GM19035 (cell line): ENCODE results near the gene CEMIP.

ENCODE experiments used
- ATAC-seq: cut with Tn5 transposase; IDR thresholded peaks from one replicate; pipeline ENCODE4 v1.9.1; 2021; ENCODE audit not compliant: unreplicated experiment

The CEMIP gene

DNA sequence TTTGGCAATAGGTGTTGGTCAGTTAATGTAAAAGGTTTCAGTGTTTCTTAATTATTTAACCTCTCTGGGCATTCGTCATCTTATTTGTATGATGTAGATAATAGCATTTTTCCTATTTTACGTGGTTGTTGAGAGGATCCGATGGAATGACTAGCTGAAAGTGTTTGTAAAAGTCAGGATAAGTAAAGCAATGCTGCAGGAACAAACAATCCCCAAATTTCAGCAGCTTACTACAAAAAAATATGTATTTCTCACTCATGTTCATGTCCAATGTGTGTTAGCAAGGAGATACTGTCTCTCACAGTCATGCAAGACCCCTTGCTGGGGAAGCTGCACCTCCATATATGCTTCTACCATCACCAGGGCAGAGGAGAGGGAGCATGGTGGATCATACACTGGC, 38.7 kb downstream of the CEMIP start:
- no peak for ATAC-seq

DNA sequence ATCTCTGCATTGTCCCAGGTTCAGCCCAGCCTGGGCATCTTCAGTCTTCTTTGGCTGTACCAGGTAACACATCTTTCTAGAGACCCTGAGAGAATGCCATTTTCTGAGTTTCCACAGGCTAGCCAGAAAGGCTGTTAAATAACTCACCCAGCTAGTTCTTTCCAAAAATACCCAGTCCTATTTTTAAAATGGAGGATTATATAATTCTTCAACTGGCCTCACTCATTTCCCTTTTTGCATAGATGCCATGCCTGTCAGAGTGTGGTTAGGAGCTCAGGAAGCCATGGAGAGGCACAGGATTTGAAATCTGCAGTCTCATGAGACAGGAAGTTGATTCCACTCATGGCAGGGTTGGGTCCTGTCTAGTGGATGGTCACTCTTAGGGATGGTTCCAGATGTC, 39.8 kb downstream of the CEMIP start:
- no peak for ATAC-seq

DNA sequence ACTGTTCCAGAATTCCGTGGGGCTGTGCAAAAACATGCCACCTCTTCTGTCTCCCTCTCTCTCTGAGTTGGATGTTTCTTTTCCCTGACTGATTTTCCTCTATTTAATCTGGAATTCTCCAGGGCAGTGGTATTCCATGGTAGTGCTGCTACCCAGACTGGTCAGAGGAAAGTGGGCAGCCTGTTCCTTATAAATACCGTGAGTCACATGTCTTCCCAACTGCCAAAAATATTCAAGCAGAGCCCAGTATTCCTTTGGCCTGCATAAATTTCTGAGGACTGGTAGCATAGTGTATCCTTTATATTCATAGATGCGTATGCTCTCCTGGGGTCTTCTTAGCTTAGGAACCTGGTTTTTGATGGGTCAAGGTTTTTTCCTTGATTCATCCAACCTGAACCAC, 40.9 kb downstream of the CEMIP start:
- ATAC-seq, result no peak

DNA sequence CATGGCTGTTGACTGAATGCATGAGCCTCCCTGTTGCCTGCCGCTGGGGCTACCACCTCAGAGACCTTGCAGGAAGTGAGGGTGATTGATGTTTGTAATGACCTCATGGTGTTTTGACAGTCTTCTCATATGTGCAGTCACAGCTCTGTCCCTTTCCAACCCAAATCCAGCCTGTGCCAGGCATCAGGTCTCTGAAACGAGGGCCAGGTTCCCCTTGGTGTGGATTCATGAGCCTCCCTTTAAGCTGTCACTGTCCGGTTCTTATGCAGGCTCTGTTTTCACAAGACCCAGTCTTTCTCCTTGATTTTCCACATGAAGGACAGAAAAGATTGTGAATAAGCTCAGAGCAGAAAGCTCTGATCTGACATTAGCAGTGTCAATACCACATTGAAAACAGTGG, 43.1 kb downstream of the CEMIP start:
- ATAC-seq, result no peak

GRCh38 chr15:80822676-80823075, 43.5 kb downstream of the CEMIP start:
- no peak for ATAC-seq

DNA sequence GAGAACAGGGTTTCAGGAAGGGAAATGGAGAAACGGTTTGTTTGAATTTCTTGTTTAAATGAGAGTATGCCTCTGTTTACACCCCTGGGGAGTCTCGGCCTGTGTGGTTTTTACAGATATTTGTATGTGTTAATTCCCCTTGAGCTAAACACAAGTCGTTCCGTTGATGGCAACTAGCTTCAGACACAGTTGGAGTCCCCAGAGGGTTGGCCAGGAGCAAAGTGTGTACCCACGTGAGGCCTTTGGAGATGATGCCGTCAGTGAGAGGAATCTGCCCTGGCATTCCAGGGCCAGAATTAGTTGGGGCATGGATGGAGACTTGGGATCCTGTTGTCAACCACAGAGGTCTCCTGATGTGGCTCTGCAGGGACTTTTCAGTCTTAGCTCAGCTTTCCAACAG, 44.0 kb downstream of the CEMIP start:
- no peak for ATAC-seq

DNA sequence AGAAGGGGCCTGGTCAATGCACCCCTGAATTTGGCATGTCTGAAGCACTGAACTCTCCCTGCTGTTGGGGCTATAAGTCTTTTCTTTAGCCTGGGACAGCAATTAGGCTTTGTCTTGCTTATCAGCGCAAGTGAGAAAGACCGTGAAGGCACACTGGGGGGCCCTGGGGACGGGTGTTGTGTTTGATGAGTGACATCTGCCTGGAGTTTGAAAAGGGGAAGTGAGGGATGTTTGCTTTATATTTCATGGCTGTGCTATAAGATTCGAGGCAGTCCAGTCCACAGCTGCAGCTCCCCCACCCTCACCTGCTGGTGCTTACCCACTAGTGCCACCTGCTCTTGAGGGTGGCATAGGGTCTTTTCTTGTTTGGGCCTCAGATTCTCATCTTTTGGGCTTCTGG, 44.8 kb downstream of the CEMIP start:
- ATAC-seq, result no peak

- ATAC-seq, result no peak
These were observed 46.3 kb downstream of the CEMIP start for GRCh38 chr15:80825361-80826030.

GRCh38 chr15:80828796-80829195, 49.6 kb downstream of the CEMIP start:
- no peak for ATAC-seq

GRCh38 chr15:80830677-80831076, 51.5 kb downstream of the CEMIP start:
- ATAC-seq, result no peak

DNA sequence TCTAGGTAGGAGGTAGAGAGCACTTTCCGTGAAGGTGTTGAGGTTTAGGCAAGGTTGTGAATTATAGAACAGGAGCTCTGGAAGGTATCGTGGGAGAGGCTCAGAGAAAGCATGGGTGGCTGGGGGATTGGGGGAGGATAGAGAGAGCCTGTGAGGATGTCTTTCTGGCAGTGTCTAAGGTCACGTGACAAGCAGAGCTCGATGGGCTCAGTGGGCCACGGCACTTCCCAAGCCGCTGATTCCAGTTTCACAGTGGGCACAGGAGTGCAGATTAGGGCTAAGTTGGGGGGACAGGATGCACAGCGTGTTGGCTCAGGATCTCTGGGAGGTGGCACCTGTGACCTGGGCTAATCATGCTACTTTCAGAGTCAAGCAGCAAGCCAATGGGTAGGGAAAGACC, 52.0 kb downstream of the CEMIP start:
- no peak for ATAC-seq

DNA sequence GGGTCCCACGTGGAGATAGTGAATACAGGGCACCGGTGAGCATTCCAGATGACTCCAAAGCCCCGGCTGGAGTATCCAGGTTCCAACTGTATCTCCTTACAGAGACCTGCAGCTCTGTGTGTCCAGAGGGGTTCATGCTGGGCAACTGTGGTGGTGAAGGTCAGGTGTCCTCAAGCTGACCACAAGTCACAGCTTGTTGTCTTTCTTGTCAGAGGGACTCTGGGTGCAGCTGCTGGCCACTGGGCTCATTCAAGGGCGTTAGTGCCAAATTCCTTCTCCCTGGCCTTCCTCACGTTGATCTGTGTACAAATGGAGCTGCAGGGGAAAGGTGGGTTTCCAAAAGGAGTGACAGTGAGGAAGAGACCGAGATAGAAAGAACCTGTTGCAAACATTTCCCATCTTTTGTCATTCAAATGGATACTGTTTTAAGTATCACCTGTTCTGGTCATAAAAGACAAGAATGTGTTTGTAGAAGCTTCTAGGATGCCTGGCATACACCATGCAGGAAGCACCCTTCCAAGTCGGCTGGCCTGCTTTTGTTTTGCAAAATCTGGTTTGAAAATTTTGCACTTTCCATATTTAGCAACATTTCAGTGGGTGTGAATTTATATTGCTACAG, 52.5 kb downstream of the CEMIP start:
- no peak for ATAC-seq

GRCh38 chr15:80832686-80833085, 53.5 kb downstream of the CEMIP start:
- ATAC-seq, result no peak

DNA sequence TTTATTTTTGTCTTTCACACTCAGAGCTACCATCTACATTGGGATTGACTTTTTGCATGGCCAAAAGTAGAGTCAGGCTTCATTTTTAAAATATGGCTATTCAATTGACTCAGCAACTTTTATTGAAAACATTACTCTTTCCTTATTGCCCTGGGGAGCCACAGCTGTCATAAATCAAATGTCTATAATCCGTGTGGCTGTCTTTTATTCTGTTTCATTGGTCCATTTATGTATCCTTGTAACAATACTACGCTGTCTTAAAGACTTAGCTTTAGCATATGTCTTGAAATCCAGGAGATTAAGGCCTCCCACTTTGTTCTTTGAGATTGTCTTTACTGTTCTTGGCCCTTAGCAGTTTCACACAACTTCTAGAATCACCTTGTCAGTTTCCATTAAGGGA, 55.2 kb downstream of the CEMIP start:
- no peak for ATAC-seq

- no peak for ATAC-seq
These were observed 55.7 kb downstream of the CEMIP start for GRCh38 chr15:80834906-80835305.

GRCh38 chr15:80835336-80835735, 56.2 kb downstream of the CEMIP start:
- no peak for ATAC-seq

GRCh38 chr15:80836223-80836622, 57.1 kb downstream of the CEMIP start:
- no peak for ATAC-seq

- ATAC-seq, result no peak
These were observed 57.8 kb downstream of the CEMIP start for GRCh38 chr15:80837006-80837405.

DNA sequence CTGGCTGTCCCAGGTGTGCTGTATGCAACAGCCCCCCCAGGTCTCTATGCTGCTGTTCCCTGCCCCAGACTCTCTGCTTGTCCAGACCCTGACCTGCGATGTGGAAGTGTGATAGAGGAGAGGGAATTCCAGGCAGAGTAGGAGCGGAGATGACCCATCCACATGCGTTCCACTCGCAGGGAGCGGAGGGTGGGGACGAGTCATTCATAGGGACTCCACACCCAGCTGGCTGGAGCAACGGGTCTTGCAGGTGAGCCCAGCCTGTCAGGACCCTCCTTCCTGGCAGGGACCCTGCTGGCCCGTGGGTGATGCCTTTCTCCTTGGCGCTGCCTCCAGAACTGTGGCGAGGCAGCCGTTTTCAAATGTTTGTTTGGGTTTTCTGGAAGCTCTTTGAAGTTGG, 58.8 kb downstream of the CEMIP start:
- ATAC-seq, result no peak

DNA sequence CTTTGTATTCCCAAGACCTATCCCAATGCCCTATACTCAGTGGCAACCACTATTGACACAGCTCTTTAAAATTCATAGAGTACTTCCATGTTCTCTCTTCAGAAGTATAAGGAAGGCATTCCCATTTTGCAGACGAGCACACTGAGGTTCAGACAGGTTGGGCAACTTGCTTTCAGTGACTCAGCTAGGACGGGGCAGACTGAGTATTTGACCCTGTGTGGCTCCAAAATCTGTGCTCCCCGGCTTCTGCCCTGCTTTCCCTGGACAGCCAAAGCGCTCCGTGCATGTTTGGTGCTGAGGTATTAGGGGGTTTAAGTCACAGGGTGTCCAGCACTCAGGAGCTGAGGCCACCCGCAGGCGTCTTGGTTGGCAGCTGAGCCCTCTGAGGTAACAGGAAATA, 59.5 kb downstream of the CEMIP start:
- ATAC-seq, result no peak

GRCh38 chr15:80839764-80840130, 60.6 kb downstream of the CEMIP start:
- ATAC-seq, result no peak

- no peak for ATAC-seq
These were observed 61.3 kb downstream of the CEMIP start for GRCh38 chr15:80840182-80841130.
